HL-60 (cell line): Measurements from ENCODE around the gene CUL1.

ENCODE experiments used
- GABPA ChIP-seq: IDR thresholded peaks from 2 replicates; pipeline ENCODE4 v1.6.1; 2012; ENCODE audit warnings: low read depth
- POLR2AphosphoS5 ChIP-seq: IDR thresholded peaks from 2 replicates; pipeline ENCODE4 v1.6.1; 2012; ENCODE audit warnings: low read depth
- TF ChIP-seq, protein P1 (sequence below): IDR thresholded peaks from one replicate; pipeline ENCODE4 v1.5.1; 2011; ENCODE audit warnings: low read length, control low read depth, inconsistent platforms; ENCODE audit not compliant: insufficient read depth
- TF ChIP-seq, protein P2 (sequence below): IDR thresholded peaks from 2 replicates; pipeline ENCODE4 v1.6.1; 2012; ENCODE audit warnings: low read depth; ENCODE audit not compliant: insufficient replicate concordance

DNA sequence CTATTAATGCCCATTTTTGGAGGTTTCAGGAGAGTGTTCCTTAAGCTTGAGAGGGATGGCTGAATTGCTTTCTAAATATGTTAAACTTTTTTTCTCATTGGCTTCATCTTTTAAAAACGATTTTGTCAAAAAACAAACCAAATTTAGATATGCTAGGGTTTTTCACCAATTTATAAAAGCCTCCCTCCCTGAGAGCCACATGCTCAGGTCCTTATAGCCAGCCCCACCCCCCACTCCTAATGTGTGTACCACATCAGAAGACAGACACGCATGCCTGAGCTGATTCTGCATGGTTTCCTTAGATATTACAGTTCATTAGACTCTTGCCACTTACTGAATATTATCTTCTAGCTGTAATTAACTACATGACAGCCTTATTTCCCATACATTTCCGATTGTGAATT lies 2.0 kb downstream of the CUL1 start:
- TF ChIP-seq, protein P1, sequence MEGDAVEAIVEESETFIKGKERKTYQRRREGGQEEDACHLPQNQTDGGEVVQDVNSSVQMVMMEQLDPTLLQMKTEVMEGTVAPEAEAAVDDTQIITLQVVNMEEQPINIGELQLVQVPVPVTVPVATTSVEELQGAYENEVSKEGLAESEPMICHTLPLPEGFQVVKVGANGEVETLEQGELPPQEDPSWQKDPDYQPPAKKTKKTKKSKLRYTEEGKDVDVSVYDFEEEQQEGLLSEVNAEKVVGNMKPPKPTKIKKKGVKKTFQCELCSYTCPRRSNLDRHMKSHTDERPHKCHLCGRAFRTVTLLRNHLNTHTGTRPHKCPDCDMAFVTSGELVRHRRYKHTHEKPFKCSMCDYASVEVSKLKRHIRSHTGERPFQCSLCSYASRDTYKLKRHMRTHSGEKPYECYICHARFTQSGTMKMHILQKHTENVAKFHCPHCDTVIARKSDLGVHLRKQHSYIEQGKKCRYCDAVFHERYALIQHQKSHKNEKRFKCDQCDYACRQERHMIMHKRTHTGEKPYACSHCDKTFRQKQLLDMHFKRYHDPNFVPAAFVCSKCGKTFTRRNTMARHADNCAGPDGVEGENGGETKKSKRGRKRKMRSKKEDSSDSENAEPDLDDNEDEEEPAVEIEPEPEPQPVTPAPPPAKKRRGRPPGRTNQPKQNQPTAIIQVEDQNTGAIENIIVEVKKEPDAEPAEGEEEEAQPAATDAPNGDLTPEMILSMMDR, result no peak
- TF ChIP-seq GABPA (no peak), POLR2AphosphoS5 (no peak)
- TF ChIP-seq, protein P2, sequence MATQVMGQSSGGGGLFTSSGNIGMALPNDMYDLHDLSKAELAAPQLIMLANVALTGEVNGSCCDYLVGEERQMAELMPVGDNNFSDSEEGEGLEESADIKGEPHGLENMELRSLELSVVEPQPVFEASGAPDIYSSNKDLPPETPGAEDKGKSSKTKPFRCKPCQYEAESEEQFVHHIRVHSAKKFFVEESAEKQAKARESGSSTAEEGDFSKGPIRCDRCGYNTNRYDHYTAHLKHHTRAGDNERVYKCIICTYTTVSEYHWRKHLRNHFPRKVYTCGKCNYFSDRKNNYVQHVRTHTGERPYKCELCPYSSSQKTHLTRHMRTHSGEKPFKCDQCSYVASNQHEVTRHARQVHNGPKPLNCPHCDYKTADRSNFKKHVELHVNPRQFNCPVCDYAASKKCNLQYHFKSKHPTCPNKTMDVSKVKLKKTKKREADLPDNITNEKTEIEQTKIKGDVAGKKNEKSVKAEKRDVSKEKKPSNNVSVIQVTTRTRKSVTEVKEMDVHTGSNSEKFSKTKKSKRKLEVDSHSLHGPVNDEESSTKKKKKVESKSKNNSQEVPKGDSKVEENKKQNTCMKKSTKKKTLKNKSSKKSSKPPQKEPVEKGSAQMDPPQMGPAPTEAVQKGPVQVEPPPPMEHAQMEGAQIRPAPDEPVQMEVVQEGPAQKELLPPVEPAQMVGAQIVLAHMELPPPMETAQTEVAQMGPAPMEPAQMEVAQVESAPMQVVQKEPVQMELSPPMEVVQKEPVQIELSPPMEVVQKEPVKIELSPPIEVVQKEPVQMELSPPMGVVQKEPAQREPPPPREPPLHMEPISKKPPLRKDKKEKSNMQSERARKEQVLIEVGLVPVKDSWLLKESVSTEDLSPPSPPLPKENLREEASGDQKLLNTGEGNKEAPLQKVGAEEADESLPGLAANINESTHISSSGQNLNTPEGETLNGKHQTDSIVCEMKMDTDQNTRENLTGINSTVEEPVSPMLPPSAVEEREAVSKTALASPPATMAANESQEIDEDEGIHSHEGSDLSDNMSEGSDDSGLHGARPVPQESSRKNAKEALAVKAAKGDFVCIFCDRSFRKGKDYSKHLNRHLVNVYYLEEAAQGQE, result no peak
